MCF 10A (cell line): Measurements from ENCODE around the gene RCL1. TPM values are rescaled to one million over a fixed set of nuclear protein-coding genes. Genes with fewer than 3 reads are reported as not detected.
A peak's percentile ranks its signal among the peaks of the same experiment; 100 is the strongest.

ENCODE experiments used
- BruUV-seq: library from RNA; stranded (reverse); fragments of 400-500 nt; replicated peaks from 2 replicates; lab custom pipeline; 2021; lab: Mats Ljungman, UMichigan
- CTCF ChIA-PET: fragments of 300-600 bp; sonication (Branson Sonifier 250); formaldehyde crosslinking; extraction: SDS; loops from one replicate; lab custom pipeline; 2021; ENCODE audit warnings: antibody characterized with exemption, inconsistent platforms; lab: Yijun Ruan, JAX
- POLR2A ChIA-PET: fragments of 300-600, 350-650 bp; sonication (Branson Sonifier 250); formaldehyde crosslinking; extraction: SDS; loops from one replicate; lab custom pipeline; 2020; ENCODE audit warnings: antibody characterized with exemption, inconsistent platforms; lab: Yijun Ruan, JAX
- DNase-seq: peaks from one replicate; pipeline ENCODE4 v3.0.0-alpha.2; 2018; ENCODE audit not compliant: unreplicated experiment
- H3K27ac Mint-ChIP-seq: one replicate; pipeline ENCODE4 v1.8.0; 2022; ENCODE audit warnings: mild to moderate bottlenecking, low read depth, mixed read lengths; ENCODE audit not compliant: unreplicated experiment
- H3K27me3 Mint-ChIP-seq: one replicate; pipeline ENCODE4 v1.8.0; 2022; ENCODE audit warnings: mixed read lengths; ENCODE audit not compliant: insufficient read depth, unreplicated experiment
- H3K36me3 Mint-ChIP-seq: one replicate; pipeline ENCODE4 v1.8.0; 2022; ENCODE audit warnings: mild to moderate bottlenecking, moderate library complexity, mixed read lengths; ENCODE audit not compliant: insufficient read depth, unreplicated experiment
- H3K4me1 Mint-ChIP-seq: one replicate; pipeline ENCODE4 v1.8.0; 2022; ENCODE audit warnings: mixed read lengths; ENCODE audit not compliant: insufficient read depth, unreplicated experiment
- H3K4me3 Mint-ChIP-seq: one replicate; pipeline ENCODE4 v1.8.0; 2022; ENCODE audit warnings: mild to moderate bottlenecking, moderate library complexity, mixed read lengths; ENCODE audit not compliant: unreplicated experiment
- H3K9me3 Mint-ChIP-seq: one replicate; pipeline ENCODE4 v1.8.0; 2022; ENCODE audit warnings: mixed read lengths; ENCODE audit not compliant: unreplicated experiment
- CTCF ChIP-seq: fragments of 200-600 bp; IDR thresholded peaks from one replicate; pipeline ENCODE4 v1.8.0; 2022; ENCODE audit warnings: antibody characterized with exemption, mild to moderate bottlenecking; ENCODE audit not compliant: unreplicated experiment
- intact Hi-C: fragments of 100-400 bp; cut with micrococcal nuclease; formaldehyde crosslinking; loops from 2 replicates; pipeline ENCODE4 v1.14.1; 2022
- total RNA-seq: library from RNA; stranded (reverse); gene quantifications from 2 replicates; pipeline ENCODE4 v1.2.3, GENCODE V29; 2022

Gene RCL1
- total RNA-seq, 1 experiment from 2014 or later = 27.8 TPM

- H3K27ac Mint-ChIP-seq = no peak overlapping the region
- no peak for DNase-seq
- intact Hi-C loops = loop anchor here (1.0 to 5.0 kb wide), 2 partner anchors 73 to 139 kb away; no protein-coding TSS in a partner anchor
Observed at GRCh38 chr9:4849369-4849768, 56.6 kb downstream of the RCL1 start.

GRCh38 chr9:4850603-4851310, 58.0 kb downstream of the RCL1 start:
- POLR2A ChIA-PET = interaction anchor here (0.8 to 2.1 kb wide), 6 partner anchors 13 to 134 kb away, joined by 3 to 10 read pairs (median 4); partner anchors contain the start of gene JAK2
- Mint-ChIP-seq H3K36me3 (peaks cover 38% of the 10 kb centered on the region), H3K27me3 (no peaks in the 10 kb centered on the region), H3K27ac (peak overlapping the region; percentile 80), H3K4me1 (peaks cover 18% of the 10 kb centered on the region), H3K9me3 (no peaks in the 10 kb centered on the region), H3K4me3 (peak overlapping the region; percentile 6)
- DNase-seq = no peak
- CTCF ChIA-PET = interaction anchor here (0.6 to 3.6 kb wide), 16 partner anchors 11 to 279 kb away, joined by 3 to 20 read pairs (median 4); no protein-coding TSS in a partner anchor
- BruUV-seq = TSS peak; percentile 50
- TF ChIP-seq CTCF = no peak
- intact Hi-C loops = no loop called here

More at GRCh38 chr9:4849369-4849768, 56.6 kb downstream of the RCL1 start:
- BruUV-seq = no TSS peak
- H3K36me3 Mint-ChIP-seq = peaks cover 34% of the 10 kb centered on the region
- H3K4me1 Mint-ChIP-seq = peaks cover 18% of the 10 kb centered on the region
- ChIA-PET CTCF (interaction anchor here (1.5 to 3.6 kb wide), 6 partner anchors 9 to 139 kb away, joined by 4 to 20 read pairs (median 6); no protein-coding TSS in a partner anchor), POLR2A (no interaction called here)
- no peaks in the 10 kb centered on the region for H3K27me3 Mint-ChIP-seq
- no peaks in the 10 kb centered on the region for H3K9me3 Mint-ChIP-seq
- no peak overlapping the region for H3K4me3 Mint-ChIP-seq
- no peak for TF ChIP-seq CTCF

GRCh38 chr9:4852419-4852818, 59.7 kb downstream of the RCL1 start:
- H3K36me3 Mint-ChIP-seq = peaks cover 46% of the 10 kb centered on the region
- no peaks in the 10 kb centered on the region for H3K27me3 Mint-ChIP-seq
- no peak overlapping the region for H3K4me3 Mint-ChIP-seq
- H3K27ac Mint-ChIP-seq = no peak overlapping the region
- no peaks in the 10 kb centered on the region for H3K9me3 Mint-ChIP-seq
- no TSS peak for BruUV-seq
- peaks cover 23% of the 10 kb centered on the region for H3K4me1 Mint-ChIP-seq
- DNase-seq = no peak
- CTCF ChIA-PET = interaction anchor here (0.6 to 3.6 kb wide), 4 partner anchors 24 to 170 kb away, joined by 3 to 20 read pairs (median 6); no protein-coding TSS in a partner anchor
- intact Hi-C loops = no loop called here
- TF ChIP-seq CTCF = no peak
- POLR2A ChIA-PET = interaction anchor here (2.1 kb wide), 1 partner anchor 133 kb away, joined by 10 read pairs; the partner anchor contains the start of gene JAK2

GRCh38 chr9:4854265-4854590, 61.5 kb downstream of the RCL1 start:
- CTCF ChIA-PET = interaction anchor here (1.3 to 1.4 kb wide), 2 partner anchors 15 to 91 kb away, joined by 4 read pairs; no protein-coding TSS in a partner anchor
- H3K27ac Mint-ChIP-seq = no peak overlapping the region
- H3K27me3 Mint-ChIP-seq = no peaks in the 10 kb centered on the region
- peaks cover 23% of the 10 kb centered on the region for H3K4me1 Mint-ChIP-seq
- TF ChIP-seq CTCF = no peak
- DNase-seq = no peak
- intact Hi-C loops = no loop called here
- H3K9me3 Mint-ChIP-seq = no peaks in the 10 kb centered on the region
- peaks cover 63% of the 10 kb centered on the region for H3K36me3 Mint-ChIP-seq
- POLR2A ChIA-PET = interaction anchor here (3.0 kb wide), 1 partner anchor 11 kb away, joined by 14 read pairs; no protein-coding TSS in a partner anchor
- BruUV-seq = no TSS peak
- no peak overlapping the region for H3K4me3 Mint-ChIP-seq
